Motor neuron (in vitro differentiated cells): ENCODE measurements around the gene ROCK1. TPM values are rescaled to one million over a fixed set of nuclear protein-coding genes. Genes with fewer than 3 reads are reported as not detected.
A peak's percentile ranks its signal among the peaks of the same experiment; 100 is the strongest.
"Not testable (repeated sequence)": the region's sequence is repeated elsewhere in the genome, so short reads cannot be mapped to it uniquely, and the experiment has no call there.

Source experiments
- ATAC-seq, 8 experiments: fragments of 200-7000 bp; cut with Tn5 transposase; replicated peaks in 6 of 8; 2 replicates each; pipeline ENCODE4 v1.8.0; 2021; ENCODE audit warnings: mild to moderate bottlenecking in 8 of 8, moderate library complexity in 8 of 8
- H3K27ac ChIP-seq, 2 donors: fragments of 250-450 bp; sonication (Bioruptor Pico); 2 replicates each; pipeline ENCODE4 v1.9.0; 2021; ENCODE audit warnings: antibody characterized with exemption in 2 of 2, mild to moderate bottlenecking in 2 of 2, moderate library complexity in 1 of 2
- H3K4me1 ChIP-seq, 2 donors: fragments of 250-450 bp; sonication (Bioruptor Pico); replicated peaks in 1 of 2; 2 replicates each; pipeline ENCODE4 v1.6.1; 2021; ENCODE audit warnings: antibody characterized with exemption in 2 of 2, mild to moderate bottlenecking in 2 of 2, moderate library complexity in 1 of 2
- H3K4me3 ChIP-seq, 5 donors: fragments of 250-450 bp; sonication (Bioruptor Pico); 2 replicates each; pipeline ENCODE4 v1.9.0; 2021; ENCODE audit warnings: antibody characterized with exemption in 5 of 5, mild to moderate bottlenecking in 5 of 5, moderate library complexity in 4 of 5
- WGBS, 10 experiments: fragments of 450-650 bp; shearing (Covaris generic); methylation state at CpG; one replicate each; pipeline ENCODE4 v1.0.0; 2022; 5-methylcytosine and 5-hydroxymethylcytosine counted together
- in situ Hi-C, 9 experiments: fragments of 400-800 bp; cut with MboI; loops; one replicate each; pipeline ENCODE4 v1.15.0; 2021; ENCODE audit warnings: low sequenced_read_pairs in 9 of 9, low pct_unique_long_range_greater_than_20kb in 2 of 9; ENCODE audit not compliant: unreplicated experiment in 9 of 9
- total RNA-seq, 8 experiments: library from RNA; unstranded; fragments of 300-600 nt; gene quantifications; 2 replicates each; pipeline versions ENCODE4 v1.2.3 to v1.2.4, GENCODE V29; 2022

Gene ROCK1
- total RNA-seq, 8 experiments from 2014 or later = 21.1 to 48.3 (median 25.9) TPM

- no peak for ATAC-seq
- in situ Hi-C loops = loop anchor here in 1 of 9 experiments (10.0 kb wide), 1 partner anchor 174 kb away; no protein-coding TSS in a partner anchor
- Histone ChIP-seq H3K4me1 (no peaks in the 10 kb centered on the region), H3K4me3 (no peak overlapping the region), H3K27ac (no peak overlapping the region)
These were observed 110.9 kb downstream of the ROCK1 start for GRCh38 chr18:21000667-21001066.

GRCh38 chr18:20997371-20997770 is 114.2 kb downstream of the ROCK1 start:
- no peak for ATAC-seq
- H3K4me1 ChIP-seq = no peaks in the 10 kb centered on the region
- in situ Hi-C loops = no loop called here
- no peak overlapping the region for H3K27ac ChIP-seq
- H3K4me3 ChIP-seq = no peak overlapping the region

- 71 to 100% (median 100%) methylated on average over 1 of the region's 1 CpG; no CpG with 5 or more reads in 1 of the 10 experiments for WGBS, 10 experiments
- Histone ChIP-seq H3K4me1 (no peaks in the 10 kb centered on the region), H3K4me3 (no peak overlapping the region), H3K27ac (no peak overlapping the region)
- in situ Hi-C loops = no loop called here
- ATAC-seq = peak in 2 of 8 experiments; percentile 89 to 94
These were observed 115.2 kb downstream of the ROCK1 start for GRCh38 chr18:20996418-20996817.

- Histone ChIP-seq H3K4me3 (no peak overlapping the region), H3K27ac (no peak overlapping the region), H3K4me1 (no peaks in the 10 kb centered on the region)
- in situ Hi-C loops = no loop called here
- ATAC-seq = no peak
- WGBS, 10 experiments = 65 to 100% (median 93%) methylated on average over 2 to 3 of the region's 3 CpGs
These were observed 122.9 kb downstream of the ROCK1 start for GRCh38 chr18:20988726-20989125.

- peak in 2 of 8 experiments; percentile 89 to 94 for ATAC-seq
- Histone ChIP-seq H3K27ac (no peak overlapping the region), H3K4me3 (no peak overlapping the region), H3K4me1 (no peaks in the 10 kb centered on the region)
- in situ Hi-C loops = no loop called here
- 0 to 100% (median 82%) methylated on average over 1 to 2 of the region's 2 CpGs for WGBS, 10 experiments
These were observed 136.5 kb downstream of the ROCK1 start for GRCh38 chr18:20975077-20975476.

GRCh38 chr18:20971886-20972267 is 139.7 kb downstream of the ROCK1 start:
- H3K4me3 ChIP-seq = no peak overlapping the region
- peak in 3 of 8 experiments; percentile 42 to 51 (median 48) for ATAC-seq
- H3K4me1 ChIP-seq = no peaks in the 10 kb centered on the region
- no peak overlapping the region for H3K27ac ChIP-seq
- in situ Hi-C loops = no loop called here

- WGBS, 10 experiments = 92 to 100% (median 100%) methylated on average over 1 to 2 of the region's 2 CpGs; no CpG with 5 or more reads in 3 of the 10 experiments
- Histone ChIP-seq H3K27ac (no peak overlapping the region), H3K4me3 (no peak overlapping the region), H3K4me1 (no peaks in the 10 kb centered on the region)
- ATAC-seq = no peak
- in situ Hi-C loops = no loop called here
These were observed 144.8 kb downstream of the ROCK1 start for GRCh38 chr18:20966795-20967194.

- no peaks in the 10 kb centered on the region for H3K4me1 ChIP-seq
- ATAC-seq = no peak
- no peak overlapping the region for H3K4me3 ChIP-seq
- 70 to 100% (median 96%) methylated on average over 1 to 2 of the region's 2 CpGs for WGBS, 10 experiments
- no peak overlapping the region for H3K27ac ChIP-seq
- in situ Hi-C loops = no loop called here
These were observed 148.6 kb downstream of the ROCK1 start for GRCh38 chr18:20963027-20963426.

GRCh38 chr18:20960735-20961134 is 150.9 kb downstream of the ROCK1 start:
- Histone ChIP-seq H3K27ac (no peak overlapping the region), H3K4me1 (no peaks in the 10 kb centered on the region), H3K4me3 (no peak overlapping the region)
- ATAC-seq = no peak
- in situ Hi-C loops = no loop called here
- WGBS, 10 experiments = 86 to 100% (median 100%) methylated on average over 1 of the region's 1 CpG

GRCh38 chr18:20950827-20951226 is 160.8 kb downstream of the ROCK1 start:
- WGBS, 10 experiments = 80 to 100% (median 92%) methylated on average over 1 to 2 of the region's 2 CpGs; no CpG with 5 or more reads in 7 of the 10 experiments
- in situ Hi-C loops, H3K4me1 ChIP-seq, H3K4me3 ChIP-seq, H3K27ac ChIP-seq, ATAC-seq: not testable (repeated sequence)

Other genes starting within 250 kb of the ROCK1 start
- 10 to 100 TPM in 4 of 8 experiments, 1 to 10 TPM in 2, under 1 TPM in 2; 0.36 to 39.3 (median 13.2) TPM for gene GREB1L, start 130.4 kb upstream of the ROCK1 start, total RNA-seq